SK-N-MC (cell line): ENCODE results near the gene NFATC2.

ENCODE experiments used
- DNase-seq: peaks from one replicate; pipeline ENCODE4 v3.0.0-alpha.2; 2011; ENCODE audit warnings: low read depth, low spot score
- H3K27ac ChIP-seq: fragments of 200-600 bp; sonication (generic); 2 replicates; pipeline ENCODE4 v1.5.1; 2016; ENCODE audit warnings: mixed run types
- H3K36me3 ChIP-seq: fragments of 200-600 bp; sonication (generic); 2 replicates; pipeline ENCODE4 v1.6.1; 2017; ENCODE audit warnings: antibody characterized with exemption, low read length, mixed read lengths; ENCODE audit not compliant: insufficient read depth
- H3K4me3 ChIP-seq: fragments of 200-600 bp; sonication (generic); 2 replicates; pipeline ENCODE4 v1.5.1; 2016
- H3K9ac ChIP-seq: fragments of 200-600 bp; sonication (generic); 2 replicates; pipeline ENCODE4 v1.8.0; 2017; ENCODE audit warnings: mixed run types, mixed read lengths; ENCODE audit not compliant: insufficient read length
- H3K9me3 ChIP-seq: fragments of 200-600 bp; sonication (generic); 2 replicates; pipeline ENCODE4 v1.6.1; 2017; ENCODE audit warnings: low read depth, mild to moderate bottlenecking, antibody characterized with exemption, low read length, moderate library complexity, mixed read lengths
- EZH2 ChIP-seq: fragments of 200-600 bp; sonication (generic); IDR thresholded peaks from one replicate; pipeline ENCODE4 v1.6.1; 2017; ENCODE audit warnings: antibody characterized with exemption
- FOXP2 ChIP-seq: optimal IDR thresholded peaks from 2 replicates; pipeline ENCODE3; 2011; ENCODE audit warnings: mild to moderate bottlenecking, moderate library complexity; ENCODE audit not compliant: insufficient read depth; ENCODE audit errors: extremely low read length, control extremely low read depth
- POLR2AphosphoS5 ChIP-seq: IDR thresholded peaks from 2 replicates; pipeline ENCODE4 v1.6.1; 2012; ENCODE audit warnings: mild to moderate bottlenecking, low read depth, low read length, borderline replicate concordance

Gene NFATC2

DNA sequence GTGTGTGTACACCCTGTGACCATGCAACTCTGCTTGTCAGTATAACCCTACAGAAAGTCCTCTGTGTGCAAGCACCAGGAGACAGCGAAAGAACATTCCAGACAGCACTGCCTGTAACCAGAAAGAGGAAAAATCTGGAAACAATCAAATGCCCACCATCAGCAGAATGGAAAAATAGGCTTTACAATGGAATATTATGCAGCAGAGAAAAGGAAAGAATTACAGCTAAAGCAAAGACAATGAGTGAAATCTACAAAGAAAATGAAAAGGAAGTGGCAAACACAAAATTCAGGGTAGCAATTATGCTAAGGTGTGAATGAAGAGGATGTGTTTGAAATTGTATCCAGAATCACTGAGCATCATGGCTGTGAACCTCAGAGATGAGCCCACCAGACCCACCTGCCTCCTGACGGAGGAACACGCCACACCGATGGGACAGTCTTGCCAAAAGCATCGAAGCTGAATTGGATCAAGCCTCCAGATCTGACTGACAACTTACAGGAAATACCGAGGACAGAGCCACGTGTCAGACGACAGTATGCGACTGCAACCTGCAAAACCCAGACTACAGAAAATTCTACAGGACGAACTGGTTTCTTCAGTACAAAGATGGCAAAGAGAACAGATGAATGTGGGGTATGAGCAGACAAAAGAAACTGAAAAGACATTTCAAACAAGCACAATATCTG, 133.2 kb downstream of the NFATC2 start:
- TF ChIP-seq EZH2 (no peak), FOXP2 (no peak), POLR2AphosphoS5 (no peak)
- Histone ChIP-seq H3K36me3 (no peaks in the 10 kb centered on the region), H3K27ac (no peak overlapping the region), H3K9me3 (no peaks in the 10 kb centered on the region), H3K4me3 (no peak overlapping the region), H3K9ac (no peak overlapping the region)
- DNase-seq, result no peak

DNA sequence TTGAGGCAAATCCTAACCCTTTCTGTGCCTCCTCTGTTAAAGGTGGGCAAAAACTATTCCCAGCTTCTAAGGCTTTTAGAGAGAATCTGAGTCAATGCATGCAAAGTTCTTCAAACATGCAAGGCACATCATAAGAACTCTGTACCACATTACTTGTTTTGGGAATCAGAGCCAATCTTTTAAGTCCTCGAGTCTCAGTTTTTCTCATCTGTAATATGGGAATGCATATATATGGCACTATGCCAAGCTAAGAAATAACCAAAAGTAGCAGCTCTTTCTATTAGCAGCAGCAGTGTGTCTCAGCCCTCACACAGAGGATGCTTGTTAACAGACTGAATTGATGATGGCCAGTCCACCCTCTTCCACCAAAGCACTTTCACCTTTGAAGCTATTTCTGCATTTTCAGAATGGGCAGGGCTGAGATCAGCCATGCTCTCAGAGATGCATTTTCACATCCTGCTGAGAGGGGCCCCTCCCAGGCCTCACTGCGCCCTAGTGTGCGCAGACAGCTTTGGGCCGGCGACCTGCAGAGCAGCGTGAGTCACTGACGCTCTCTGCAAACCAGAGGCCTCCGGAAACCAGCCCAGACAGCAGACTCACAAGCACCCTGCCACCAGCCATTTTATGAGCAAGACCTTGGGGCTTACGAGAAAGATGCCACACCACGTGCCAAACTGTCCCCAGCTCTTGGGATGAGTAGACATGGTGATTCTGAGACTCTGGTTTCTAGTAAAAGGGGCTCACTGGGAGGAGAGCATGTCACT, 138.0 kb downstream of the NFATC2 start:
- no peak overlapping the region for H3K4me3 ChIP-seq
- no peaks in the 10 kb centered on the region for H3K36me3 ChIP-seq
- no peaks in the 10 kb centered on the region for H3K9me3 ChIP-seq
- no peak overlapping the region for H3K9ac ChIP-seq
- no peak for TF ChIP-seq EZH2
- TF ChIP-seq POLR2AphosphoS5, result no peak
- TF ChIP-seq FOXP2, result no peak
- no peak for DNase-seq
- no peak overlapping the region for H3K27ac ChIP-seq

- Histone ChIP-seq H3K9ac (no peak overlapping the region), H3K36me3 (no peaks in the 10 kb centered on the region), H3K4me3 (no peak overlapping the region), H3K27ac (no peak overlapping the region), H3K9me3 (no peaks in the 10 kb centered on the region)
- no peak for TF ChIP-seq POLR2AphosphoS5
- no peak for TF ChIP-seq EZH2
- no peak for TF ChIP-seq FOXP2
- no peak for DNase-seq
These were observed 138.9 kb downstream of the NFATC2 start for GRCh38 chr20:51403466-51404220.

GRCh38 chr20:51402201-51402600, 140.3 kb downstream of the NFATC2 start:
- H3K27ac ChIP-seq, result no peak overlapping the region
- no peaks in the 10 kb centered on the region for H3K36me3 ChIP-seq
- no peaks in the 10 kb centered on the region for H3K9me3 ChIP-seq
- DNase-seq, result no peak
- TF ChIP-seq POLR2AphosphoS5 (no peak), EZH2 (no peak), FOXP2 (no peak)
- H3K4me3 ChIP-seq, result no peak overlapping the region
- H3K9ac ChIP-seq, result no peak overlapping the region

DNA sequence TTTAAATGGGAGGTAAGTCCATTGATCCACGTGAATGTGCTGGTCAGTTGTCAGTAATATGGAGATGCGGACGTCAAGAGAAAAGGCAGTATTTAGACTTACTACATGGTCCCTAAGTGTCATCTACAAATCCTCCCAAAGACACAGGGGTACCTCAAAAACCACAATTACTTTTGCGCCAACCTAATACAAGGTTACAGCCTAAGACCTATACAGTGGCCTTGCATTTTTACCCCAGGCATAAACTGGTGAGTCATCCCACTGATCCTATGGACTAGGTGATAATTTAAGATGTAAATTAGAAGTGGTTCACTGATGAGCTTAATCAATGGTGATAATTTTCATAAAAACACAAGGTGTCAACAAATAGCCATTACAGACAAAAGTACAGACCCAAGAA, 141.0 kb downstream of the NFATC2 start:
- Histone ChIP-seq H3K9me3 (no peaks in the 10 kb centered on the region), H3K4me3 (no peak overlapping the region), H3K9ac (no peak overlapping the region), H3K36me3 (no peaks in the 10 kb centered on the region), H3K27ac (no peak overlapping the region)
- no peak for DNase-seq
- TF ChIP-seq FOXP2 (no peak), POLR2AphosphoS5 (no peak), EZH2 (no peak)

- Histone ChIP-seq H3K9ac (no peak overlapping the region), H3K27ac (no peak overlapping the region), H3K4me3 (no peak overlapping the region), H3K36me3 (no peaks in the 10 kb centered on the region), H3K9me3 (no peaks in the 10 kb centered on the region)
- TF ChIP-seq FOXP2 (no peak), EZH2 (no peak), POLR2AphosphoS5 (no peak)
- DNase-seq, result no peak
These were observed 142.2 kb downstream of the NFATC2 start for GRCh38 chr20:51400051-51400926.

GRCh38 chr20:51399006-51399890, 143.3 kb downstream of the NFATC2 start:
- H3K27ac ChIP-seq, result no peak overlapping the region
- no peaks in the 10 kb centered on the region for H3K36me3 ChIP-seq
- no peak overlapping the region for H3K9ac ChIP-seq
- no peak overlapping the region for H3K4me3 ChIP-seq
- TF ChIP-seq FOXP2, result no peak
- no peak for TF ChIP-seq POLR2AphosphoS5
- no peak for TF ChIP-seq EZH2
- no peak for DNase-seq
- no peaks in the 10 kb centered on the region for H3K9me3 ChIP-seq
